Chondrocyte (in vitro differentiated cells): ENCODE data around the gene HEXD. TPM values are rescaled to one million over a fixed set of nuclear protein-coding genes. Genes with fewer than 3 reads are reported as not detected.
"Not testable (repeated sequence)": the region's sequence is repeated elsewhere in the genome, so short reads cannot be mapped to it uniquely, and the experiment has no call there.

Experiments used
- DNase-seq: peaks from one replicate; pipeline ENCODE4 v3.0.0; 2021; ENCODE audit warnings: mixed read lengths, low spot score
- H3K27ac Mint-ChIP-seq: one replicate; pipeline ENCODE4 v1.8.0; 2021; ENCODE audit warnings: mild to moderate bottlenecking, moderate library complexity, mixed read lengths; ENCODE audit not compliant: unreplicated experiment
- H3K27me3 Mint-ChIP-seq: 2 replicates; pipeline ENCODE4 v1.8.0; 2021; ENCODE audit warnings: low read depth, mixed read lengths
- H3K36me3 Mint-ChIP-seq: 2 replicates; pipeline ENCODE4 v1.8.0; 2021; ENCODE audit warnings: low read depth, mixed read lengths
- H3K4me1 Mint-ChIP-seq: 2 replicates; pipeline ENCODE4 v1.8.0; 2021; ENCODE audit warnings: low read depth, mild to moderate bottlenecking, mixed read lengths
- H3K4me3 Mint-ChIP-seq: one replicate; pipeline ENCODE4 v1.8.0; 2021; ENCODE audit warnings: mild to moderate bottlenecking, moderate library complexity, mixed read lengths; ENCODE audit not compliant: unreplicated experiment
- H3K9me3 Mint-ChIP-seq: 2 replicates; pipeline ENCODE4 v1.8.0; 2021; ENCODE audit warnings: low read depth, mixed read lengths
- CTCF ChIP-seq: fragments of 200-600 bp; sonication (generic); IDR thresholded peaks from 2 replicates; pipeline ENCODE4 v1.5.0; 2021; ENCODE audit warnings: antibody characterized with exemption, mild to moderate bottlenecking, moderate library complexity
- total RNA-seq: library from RNA; stranded (reverse); gene quantifications from 3 replicates; pipeline ENCODE4 v1.2.1, GENCODE V29; 2021

Gene HEXD
- total RNA-seq, 1 donor from 2014 or later: 10.8 TPM

GRCh38 chr17:82410014-82410716 lies 8.0 kb upstream of the HEXD start:
- DNase-seq: no peak
- Mint-ChIP-seq H3K4me1 (peaks cover 23% of the 10 kb centered on the region), H3K27me3 (no peaks in the 10 kb centered on the region), H3K4me3 (no peak overlapping the region), H3K9me3 (no peaks in the 10 kb centered on the region), H3K27ac (no peak overlapping the region), H3K36me3 (peaks cover 6% of the 10 kb centered on the region)
- TF ChIP-seq CTCF: no peak

GRCh38 chr17:82411396-82412053 lies 6.6 kb upstream of the HEXD start:
- peaks cover 4% of the 10 kb centered on the region for H3K36me3 Mint-ChIP-seq

GRCh38 chr17:82412081-82412480 lies 6.1 kb upstream of the HEXD start:
- H3K9me3 Mint-ChIP-seq, H3K36me3 Mint-ChIP-seq, H3K4me3 Mint-ChIP-seq, H3K27ac Mint-ChIP-seq, H3K27me3 Mint-ChIP-seq, DNase-seq: not testable (repeated sequence)
- peaks cover 22% of the 10 kb centered on the region for H3K4me1 Mint-ChIP-seq

More at GRCh38 chr17:82411396-82412053, 6.6 kb upstream of the HEXD start:
- peaks cover 23% of the 10 kb centered on the region for H3K4me1 Mint-ChIP-seq
- no peak for DNase-seq
- no peak overlapping the region for H3K4me3 Mint-ChIP-seq
- H3K27me3 Mint-ChIP-seq: no peaks in the 10 kb centered on the region
- no peak overlapping the region for H3K27ac Mint-ChIP-seq
- no peak for TF ChIP-seq CTCF
- H3K9me3 Mint-ChIP-seq: no peaks in the 10 kb centered on the region

GRCh38 chr17:82412535-82413520 lies 5.3 kb upstream of the HEXD start:
- Mint-ChIP-seq H3K4me1 (peaks cover 19% of the 10 kb centered on the region), H3K4me3 (no peak overlapping the region), H3K27me3 (no peaks in the 10 kb centered on the region), H3K36me3 (peaks cover 4% of the 10 kb centered on the region), H3K9me3 (no peaks in the 10 kb centered on the region), H3K27ac (no peak overlapping the region)
- no peak for TF ChIP-seq CTCF
- DNase-seq: no peak

GRCh38 chr17:82414548-82415281 lies 3.4 kb upstream of the HEXD start:
- TF ChIP-seq CTCF: peak; percentile 99
- Mint-ChIP-seq H3K36me3 (no peaks in the 10 kb centered on the region), H3K27ac (no peak overlapping the region), H3K4me3 (peak overlapping the region; percentile 33), H3K9me3 (no peaks in the 10 kb centered on the region), H3K27me3 (no peaks in the 10 kb centered on the region), H3K4me1 (peaks cover 17% of the 10 kb centered on the region)
- no peak for DNase-seq
